Epithelial cell of prostate (primary cell): Measurements from ENCODE around the gene PIK3R2.

Experiments used
- DNase-seq: peaks from one replicate; pipeline ENCODE4 v3.0.0-alpha.2; 2011; ENCODE audit warnings: low read depth, low spot score
- H3K27ac ChIP-seq: fragments of 450-650 bp; 2 replicates; pipeline ENCODE4 v1.5.1; 2017; ENCODE audit warnings: mild to moderate bottlenecking

The PIK3R2 gene

GRCh38 chr19:18122860-18123795 is 29.8 kb upstream of the PIK3R2 start:
- H3K27ac ChIP-seq, result no peak overlapping the region
- DNase-seq, result no peak

DNA sequence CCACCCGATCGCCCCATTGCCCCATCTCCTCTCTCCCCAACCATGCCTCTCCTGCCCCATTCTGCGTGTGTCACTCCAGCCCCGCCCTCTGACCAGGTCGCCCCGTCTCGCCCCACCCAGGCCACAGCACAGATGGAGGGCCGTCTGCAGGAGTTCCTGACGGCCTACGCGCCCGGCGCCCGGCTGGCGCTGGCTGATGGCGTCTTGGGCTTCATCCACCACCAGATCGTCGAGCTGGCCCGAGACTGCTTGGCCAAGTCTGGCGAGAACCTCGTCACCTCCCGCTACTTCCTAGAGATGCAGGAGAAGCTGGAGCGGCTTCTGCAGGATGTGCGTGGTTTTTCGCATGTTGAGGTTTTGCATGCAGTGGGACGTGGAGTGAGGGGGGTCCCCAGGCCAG is 29.1 kb upstream of the PIK3R2 start:
- DNase-seq, result no peak
- H3K27ac ChIP-seq, result no peak overlapping the region

DNA sequence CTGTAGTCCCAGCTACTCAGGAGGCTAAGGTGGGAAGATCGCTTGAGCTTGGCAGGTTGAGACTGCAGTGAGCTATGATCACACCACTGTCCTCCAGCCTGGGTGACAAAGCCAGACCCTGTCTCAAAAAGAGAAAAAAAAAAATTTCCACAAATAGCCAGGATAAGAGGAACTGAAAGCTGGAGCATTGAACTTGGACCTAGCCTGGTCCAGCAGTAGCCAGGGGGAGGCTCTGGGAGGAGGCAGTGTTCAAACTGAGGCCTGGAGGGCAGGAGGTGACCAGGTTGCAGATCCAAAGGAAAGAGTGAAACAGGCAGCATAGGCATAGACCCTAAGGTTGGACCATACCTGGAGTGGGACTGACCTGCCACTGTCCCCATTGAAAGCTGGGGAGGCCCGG is 26.9 kb upstream of the PIK3R2 start:
- DNase-seq, result no peak
- H3K27ac ChIP-seq, result no peak overlapping the region

GRCh38 chr19:18128044-18128443 is 24.9 kb upstream of the PIK3R2 start:
- no peak overlapping the region for H3K27ac ChIP-seq
- DNase-seq, result no peak

DNA sequence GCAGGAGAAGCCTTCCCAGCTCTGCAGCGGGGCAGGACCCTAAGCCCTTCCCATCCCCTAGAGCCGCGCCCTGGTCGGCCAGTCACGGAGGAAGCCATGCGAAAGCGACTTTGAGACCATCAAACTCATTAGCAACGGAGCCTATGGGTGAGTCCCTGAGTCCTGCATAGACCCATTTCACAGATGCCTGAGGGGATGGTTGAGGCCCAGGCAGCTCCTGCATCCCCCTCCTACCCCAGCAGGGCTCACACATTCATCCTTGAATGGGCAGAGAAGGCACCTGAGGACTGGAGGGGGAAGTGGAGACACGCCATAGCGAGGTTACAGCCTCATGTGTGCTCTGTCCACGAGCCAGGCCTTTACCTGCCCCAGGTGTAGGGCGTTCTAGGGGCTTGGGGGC is 24.2 kb upstream of the PIK3R2 start:
- DNase-seq, result no peak
- H3K27ac ChIP-seq, result no peak overlapping the region

DNA sequence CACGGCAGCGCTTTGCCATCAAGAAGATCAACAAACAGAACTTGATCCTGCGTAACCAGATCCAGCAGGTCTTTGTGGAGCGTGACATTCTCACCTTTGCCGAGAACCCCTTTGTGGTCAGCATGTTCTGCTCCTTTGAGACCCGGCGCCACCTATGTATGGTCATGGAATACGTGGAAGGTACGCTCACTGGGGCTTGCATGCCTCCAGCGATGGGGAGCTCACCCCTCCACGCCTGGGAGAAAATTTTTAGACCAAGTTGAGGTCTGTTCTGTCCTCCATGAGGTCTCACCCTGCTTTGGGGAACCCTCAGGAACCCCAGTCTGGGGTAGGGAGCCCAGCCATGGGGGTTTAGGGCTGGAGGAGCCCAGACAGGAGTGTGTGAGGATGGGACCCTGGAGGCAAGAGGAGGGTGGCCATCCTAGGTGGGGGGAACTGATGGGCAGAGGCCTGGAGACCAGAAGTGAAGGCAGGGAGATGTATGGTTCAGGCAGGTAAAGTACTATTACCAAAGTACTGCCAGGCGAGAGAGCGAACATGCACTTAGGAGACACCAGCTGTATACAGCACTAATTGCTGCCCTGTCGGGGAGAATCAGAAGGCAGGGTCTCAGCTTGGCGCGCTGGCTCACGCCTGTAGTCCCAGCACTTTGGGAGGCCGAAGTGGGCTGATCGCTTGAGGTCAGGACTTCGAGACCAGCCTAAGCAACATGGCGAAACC is 22.3 kb upstream of the PIK3R2 start:
- H3K27ac ChIP-seq, result no peak overlapping the region
- DNase-seq, result no peak

GRCh38 chr19:18131841-18132596 is 20.9 kb upstream of the PIK3R2 start:
- no peak overlapping the region for H3K27ac ChIP-seq
- no peak for DNase-seq

- DNase-seq, result no peak
- no peak overlapping the region for H3K27ac ChIP-seq
These were observed 17.0 kb upstream of the PIK3R2 start for GRCh38 chr19:18135712-18136584.

DNA sequence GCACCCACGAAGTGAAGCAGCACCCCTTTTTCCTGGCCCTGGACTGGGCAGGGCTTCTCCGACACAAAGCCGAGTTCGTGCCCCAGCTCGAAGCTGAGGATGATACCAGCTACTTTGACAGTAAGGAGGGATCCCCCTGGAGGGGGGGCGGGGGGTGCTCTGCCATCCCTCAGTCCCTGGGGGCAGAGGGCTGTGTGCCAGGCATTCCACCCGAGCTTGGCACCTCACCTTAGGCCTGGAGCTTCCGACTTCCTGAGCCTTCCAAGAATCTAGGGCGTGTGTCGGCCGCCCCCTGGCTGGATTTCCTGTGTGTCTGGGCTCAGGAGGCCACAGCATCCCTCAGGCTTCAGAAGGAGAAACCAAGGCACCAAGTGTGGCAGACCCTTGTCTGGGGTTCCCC is 15.7 kb upstream of the PIK3R2 start:
- no peak overlapping the region for H3K27ac ChIP-seq
- no peak for DNase-seq

DNA sequence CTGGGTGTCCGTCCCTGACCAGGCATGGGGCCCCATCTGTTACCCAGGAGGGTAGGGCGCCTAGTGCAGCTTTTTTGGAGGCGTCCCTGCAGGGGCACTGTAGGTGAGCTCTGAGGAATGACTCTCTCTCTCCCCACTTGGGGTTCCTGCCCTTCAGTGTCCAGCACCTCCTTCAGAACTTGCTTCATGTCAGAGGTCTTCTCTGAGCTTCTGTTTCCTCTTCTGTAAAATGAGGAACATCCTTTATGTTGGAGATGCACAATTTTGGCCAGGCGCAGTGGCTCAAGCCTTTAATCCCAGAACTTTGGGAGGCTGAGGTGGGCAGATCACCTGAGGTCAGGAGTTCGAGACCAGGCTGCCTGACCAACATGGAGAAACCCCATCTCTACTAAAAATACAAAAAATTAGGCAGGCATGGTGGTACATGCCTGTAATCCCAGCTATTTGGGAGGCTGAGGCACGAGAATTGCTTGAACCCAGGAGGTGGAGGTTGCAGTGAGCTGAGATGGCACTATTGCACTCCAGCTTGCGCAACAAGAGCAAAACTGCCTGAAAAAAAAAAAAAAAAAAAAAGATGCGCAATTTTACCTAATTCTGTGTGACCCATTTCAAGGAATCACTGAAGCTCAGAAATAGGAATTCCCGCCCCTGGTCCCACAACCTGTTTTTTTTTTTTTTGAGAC is 15.2 kb upstream of the PIK3R2 start:
- H3K27ac ChIP-seq, result no peak overlapping the region
- DNase-seq, result no peak

DNA sequence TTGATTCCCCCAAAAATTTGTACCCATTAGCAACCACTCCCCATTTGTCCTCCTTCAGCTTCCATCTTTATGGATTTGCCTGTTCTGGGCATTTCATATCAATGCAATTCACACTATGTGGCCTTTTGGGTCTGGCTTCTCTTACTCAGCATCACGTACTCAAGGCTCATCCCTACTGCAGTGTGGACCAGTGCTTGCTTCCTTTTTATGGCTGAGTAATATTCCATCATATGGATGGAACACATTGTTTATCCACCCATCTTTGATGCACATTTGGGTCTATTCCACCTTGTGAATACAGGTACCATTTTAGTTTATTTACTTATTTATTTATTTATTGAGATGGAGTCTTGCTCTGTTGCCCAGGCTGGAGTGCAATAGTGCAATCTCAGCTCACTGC is 12.5 kb upstream of the PIK3R2 start:
- no peak overlapping the region for H3K27ac ChIP-seq
- DNase-seq, result no peak

- DNase-seq, result no peak
These were observed 11.9 kb upstream of the PIK3R2 start for GRCh38 chr19:18141031-18141430.

GRCh38 chr19:18143902-18144301 is 9.1 kb upstream of the PIK3R2 start:
- H3K27ac ChIP-seq, result no peak overlapping the region
- no peak for DNase-seq

More at GRCh38 chr19:18141031-18141430, 11.9 kb upstream of the PIK3R2 start:
- no peak overlapping the region for H3K27ac ChIP-seq

- no peak overlapping the region for H3K27ac ChIP-seq
- no peak for DNase-seq
These were observed 8.6 kb upstream of the PIK3R2 start for GRCh38 chr19:18144361-18144760.

DNA sequence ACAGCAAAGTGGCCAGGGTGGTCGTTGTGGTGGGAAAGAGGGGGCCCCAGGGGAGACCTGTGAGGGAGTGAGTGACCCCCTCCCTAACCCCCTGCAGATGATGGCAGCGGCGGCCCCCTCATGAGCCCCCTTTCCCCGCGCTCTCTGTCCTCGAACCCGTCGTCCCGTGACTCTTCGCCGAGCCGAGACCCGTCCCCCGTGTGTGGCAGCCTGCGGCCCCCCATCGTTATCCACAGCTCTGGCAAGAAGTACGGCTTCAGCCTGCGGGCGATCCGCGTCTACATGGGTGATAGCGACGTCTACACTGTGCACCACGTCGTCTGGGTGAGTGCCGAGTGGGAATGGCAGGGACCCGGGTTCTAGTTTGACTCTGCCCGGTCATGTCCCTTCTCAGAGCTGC is 8.1 kb upstream of the PIK3R2 start:
- no peak for DNase-seq
- no peak overlapping the region for H3K27ac ChIP-seq

- no peak for DNase-seq
- no peak overlapping the region for H3K27ac ChIP-seq
These were observed 7.5 kb upstream of the PIK3R2 start for GRCh38 chr19:18145391-18145999.

- no peak overlapping the region for H3K27ac ChIP-seq
- no peak for DNase-seq
These were observed 5.6 kb upstream of the PIK3R2 start for GRCh38 chr19:18147396-18147795.

- no peak for DNase-seq
These were observed 3.4 kb upstream of the PIK3R2 start for GRCh38 chr19:18149596-18149975.

More at GRCh38 chr19:18149596-18149975, 3.4 kb upstream of the PIK3R2 start:
- no peak overlapping the region for H3K27ac ChIP-seq
